ENCODE data around the gene SAFB.

GRCh38 chr19:5593343-5594255 lies 29.3 kb upstream of the SAFB start:
- TF ChIP-seq POLR2AphosphoS5 (IDR thresholded peaks at IDR 0.05) (no peak), CTCF (IDR thresholded peaks at IDR 0.05) (no peak), EP300 (IDR thresholded peaks at IDR 0.05) (no peak)

All from gastroesophageal sphincter (tissue), 3 donors.